Testis (tissue), 3 donors: ENCODE measurements around the gene FOXRED1. TPM values are rescaled to one million over a fixed set of nuclear protein-coding genes. Genes with fewer than 3 reads are reported as not detected.
A peak's percentile ranks its signal among the peaks of the same experiment; 100 is the strongest.

ENCODE experiments used
- DNase-seq: peaks from one replicate; pipeline ENCODE4 v3.0.0-alpha.2; 2019
- H3K27ac ChIP-seq, 2 donors: fragments of 200-600 bp; sonication (generic); one replicate each; pipeline ENCODE4 v1.5.1; 2019
- H3K27me3 ChIP-seq: fragments of 200-600 bp; sonication (generic); one replicate; pipeline ENCODE4 v1.5.1; 2019
- H3K36me3 ChIP-seq: fragments of 200-600 bp; sonication (generic); one replicate; pipeline ENCODE4 v1.5.1; 2017; ENCODE audit warnings: low read depth; ENCODE audit errors: missing control alignments
- H3K4me1 ChIP-seq: fragments of 200-600 bp; sonication (generic); one replicate; pipeline ENCODE4 v1.5.1; 2019
- H3K4me3 ChIP-seq, 2 donors: fragments of 200-600 bp; sonication (generic); one replicate each; pipeline ENCODE4 v1.5.1; 2017 to 2019
- H3K9me3 ChIP-seq: fragments of 200-600 bp; sonication (generic); one replicate; pipeline ENCODE4 v1.5.1; 2017
- CTCF ChIP-seq, 3 experiments: fragments of 450-650 bp in 2 of 3; fragments of 200-600 bp in 1 of 3; sonication (generic) in 1 of 3; IDR thresholded peaks; one replicate each; pipeline ENCODE4 v1.5.1; 2016 to 2019; ENCODE audit warnings: antibody characterized with exemption in 3 of 3, mild to moderate bottlenecking in 2 of 3, moderate library complexity in 1 of 3
- POLR2A ChIP-seq: fragments of 450-650 bp; IDR thresholded peaks from one replicate; pipeline ENCODE4 v1.6.1; 2017; ENCODE audit warnings: antibody characterized with exemption, mild to moderate bottlenecking, moderate library complexity
- WGBS, 2 donors: methylation state at CpG; one replicate each; pipeline ENCODE4 v1.1.5; 2018; 5-methylcytosine and 5-hydroxymethylcytosine counted together
- intact Hi-C: fragments of 100-400 bp; cut with DNase I; formaldehyde crosslinking; loops from one replicate; pipeline ENCODE4 v1.15.1; 2023; ENCODE audit warnings: low total_unique reads
- polyA plus RNA-seq: library from polyadenylated mRNA; stranded (reverse); fragments of 350-450 nt; fragmentation: Illumina TruSeq; extraction: RNeasy Lipid Tissue Mini Kit (QIAGEN cat#74804); gene quantifications from one replicate; pipeline ENCODE4 v1.2.3, GENCODE V29; 2014; ENCODE audit warnings: low read depth, low replicate concordance; ENCODE audit not compliant: insufficient read depth
- total RNA-seq, 2 donors: library from RNA; depleted of rRNA; stranded (reverse); fragments of >200 nt; gene quantifications; one replicate each; pipeline ENCODE4 v1.2.3, GENCODE V29; 2016

The FOXRED1 gene
- total and polyA plus RNA-seq, 3 donors from 2014 or later = 31.6 to 49.4 (median 40.3) TPM

DNA sequence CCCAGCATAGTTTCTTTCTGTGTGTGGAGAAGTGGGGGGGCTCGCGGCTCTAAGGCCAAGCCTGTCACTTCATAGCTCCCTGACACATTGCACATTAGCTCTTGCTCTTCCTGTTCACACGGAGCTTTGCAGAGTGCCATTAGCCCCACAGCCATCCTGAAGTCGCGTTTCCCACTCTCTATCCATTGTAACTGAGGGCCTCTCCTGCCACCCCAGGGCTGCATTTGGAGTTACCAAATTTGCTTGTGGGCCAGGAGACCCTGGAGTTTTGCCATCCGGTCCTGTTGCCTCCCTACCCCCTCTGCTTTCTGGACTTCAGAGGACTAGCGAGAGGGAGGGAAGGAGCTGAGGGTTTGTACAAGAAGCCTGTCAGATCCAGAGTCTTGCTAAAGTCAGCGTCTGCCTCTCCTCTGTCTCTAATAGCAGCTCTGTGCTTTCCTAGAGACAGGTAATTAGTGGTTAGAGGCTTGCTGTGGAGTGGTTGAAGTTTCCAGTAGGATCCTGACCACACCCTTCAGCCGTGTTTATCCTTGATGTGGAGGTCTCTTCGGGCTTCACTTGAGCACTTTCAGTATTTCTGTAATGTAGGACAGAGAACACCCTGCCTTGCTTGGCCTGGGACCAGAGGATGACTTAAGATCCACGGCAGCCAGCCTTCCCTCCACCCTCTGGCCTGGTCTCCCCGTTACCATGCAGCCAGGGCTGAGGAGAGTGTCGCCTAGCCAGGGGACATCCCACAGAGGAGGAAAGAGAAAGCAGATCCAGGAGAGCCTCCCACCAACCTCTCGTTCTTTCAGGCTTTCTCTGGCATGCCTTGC lies 49.0 kb downstream of the FOXRED1 start:
- no peak for TF ChIP-seq POLR2A
- TF ChIP-seq CTCF (IDR thresholded peaks at IDR 0.05) = no peak
- Histone ChIP-seq H3K4me3 (no peak overlapping the region), H3K36me3 (no peaks in the 10 kb centered on the region), H3K9me3 (no peaks in the 10 kb centered on the region), H3K4me1 (peaks cover 25% of the 10 kb centered on the region), H3K27ac (peak overlapping the region; percentile 83 to 87), H3K27me3 (no peaks in the 10 kb centered on the region)
- 31 to 51% methylated on average over 12 to 14 of the region's 14 CpGs for WGBS, 2 donors
- peak; percentile 86 for DNase-seq
- intact Hi-C loops = loop anchor here (10.0 kb wide), 1 partner anchor 117 kb away; no protein-coding TSS in a partner anchor

GRCh38 chr11:126318574-126319373 lies 49.8 kb downstream of the FOXRED1 start:
- intact Hi-C loops = loop anchor here (10.0 kb wide), 1 partner anchor 116 kb away; no protein-coding TSS in a partner anchor
- no peak overlapping the region for H3K4me3 ChIP-seq
- H3K27me3 ChIP-seq = no peaks in the 10 kb centered on the region
- H3K9me3 ChIP-seq = no peaks in the 10 kb centered on the region
- no peaks in the 10 kb centered on the region for H3K36me3 ChIP-seq
- TF ChIP-seq POLR2A (no peak), CTCF (IDR thresholded peaks at IDR 0.05) (no peak)
- H3K27ac ChIP-seq = peak overlapping the region; percentile 83 to 87
- 38 to 52% methylated on average over 8 to 9 of the region's 9 CpGs for WGBS, 2 donors
- H3K4me1 ChIP-seq = peaks cover 25% of the 10 kb centered on the region
- DNase-seq = peak; percentile 56

DNA sequence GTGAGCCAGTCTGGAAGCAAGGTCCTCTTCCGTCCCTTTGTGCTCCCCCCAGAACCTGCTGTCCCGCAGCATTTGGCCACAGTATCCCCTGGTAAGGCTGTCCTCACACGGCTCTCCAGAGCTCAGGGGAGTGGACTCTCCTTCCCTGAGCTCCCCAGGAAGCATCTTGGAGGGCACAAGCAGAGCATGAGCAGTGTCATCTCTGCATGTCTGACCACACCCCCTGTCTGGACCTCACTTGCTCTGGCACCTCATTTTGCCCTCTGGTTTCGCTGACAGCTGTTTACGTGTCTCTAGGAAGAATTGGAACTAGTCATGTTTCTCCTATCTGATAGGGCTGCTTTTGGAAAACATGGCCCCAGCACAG lies 50.4 kb downstream of the FOXRED1 start:
- H3K4me3 ChIP-seq = no peak overlapping the region
- DNase-seq = no peak
- WGBS, 2 donors = 58 to 59% methylated on average over 5 of the region's 5 CpGs
- intact Hi-C loops = loop anchor here (10.0 kb wide), 1 partner anchor 115 kb away; no protein-coding TSS in a partner anchor
- no peaks in the 10 kb centered on the region for H3K36me3 ChIP-seq
- no peaks in the 10 kb centered on the region for H3K27me3 ChIP-seq
- H3K4me1 ChIP-seq = peaks cover 25% of the 10 kb centered on the region
- H3K27ac ChIP-seq = peak overlapping the region; percentile 83 to 87
- TF ChIP-seq POLR2A (no peak), CTCF (IDR thresholded peaks at IDR 0.05) (no peak)
- H3K9me3 ChIP-seq = no peaks in the 10 kb centered on the region

- no peaks in the 10 kb centered on the region for H3K27me3 ChIP-seq
- intact Hi-C loops = no loop called here
- WGBS, 2 donors = 79 to 82% methylated on average over 3 of the region's 3 CpGs
Observed at GRCh38 chr11:126322996-126323395, 54.0 kb downstream of the FOXRED1 start.

More at GRCh38 chr11:126322996-126323395, 54.0 kb downstream of the FOXRED1 start:
- Histone ChIP-seq H3K27ac (no peak overlapping the region), H3K4me3 (no peak overlapping the region), H3K9me3 (no peaks in the 10 kb centered on the region), H3K4me1 (peaks cover 21% of the 10 kb centered on the region), H3K36me3 (no peaks in the 10 kb centered on the region)
- TF ChIP-seq CTCF (IDR thresholded peaks at IDR 0.05) = no peak
- no peak for TF ChIP-seq POLR2A
- DNase-seq = no peak
